Measurements from ENCODE around the gene RIC8A. TPM values are rescaled to one million over a fixed set of nuclear protein-coding genes. Genes with fewer than 3 reads are reported as not detected.

RIC8A gene
- total and polyA plus RNA-seq, 9 of the 15 experiments (the other 6 are each of a cell fraction or from before 2014, with no cell fraction given): 10.7 to 108 (median 72.1) TPM

GRCh38 chr11:220641-221215 lies 13.2 kb downstream of the RIC8A start (continued):
- TF ChIP-seq GABPB1 (CRISPR knock-in tag; IDR thresholded peaks at IDR 0.05) (0 out of 2 replicates have a peak, but pooled peaks have one; percentile 38), CREB3 (tag; conservative IDR thresholded peaks at IDR 0.05; ENCODE audit: low read depth) (peak; percentile 86), CXXC5 (CRISPR knock-in tag; IDR thresholded peaks at IDR 0.05) (peak; percentile 90), SMAD1 (IDR thresholded peaks at IDR 0.05; ENCODE audit: low read depth, low read length, partially characterized antibody) (peak; percentile 46), NCOR1 (IDR thresholded peaks at IDR 0.05) (peak; percentile 70), CBFA2T2 (conservative IDR thresholded peaks at IDR 0.05) (peak; percentile 88), MTA3 (IDR thresholded peaks at IDR 0.05; ENCODE audit: borderline replicate concordance) (peak; percentile 95), ETV1 (tag; conservative IDR thresholded peaks at IDR 0.05; ENCODE audit: low read depth) (peak; percentile 79), NFE2 (IDR thresholded peaks at IDR 0.05; ENCODE audit: low read depth) (0 out of 2 replicates have a peak, but pooled peaks have one; percentile 28), STAT5A (IDR thresholded peaks at IDR 0.05; ENCODE audit: borderline replicate concordance, low read length) (peak; percentile 89), CCNT2 (IDR thresholded peaks at IDR 0.05; ENCODE audit: borderline replicate concordance, extremely low read depth, insufficient read length, low read depth, low read length) (peak; percentile 62), ZNF311 (CRISPR knock-in tag; IDR thresholded peaks at IDR 0.05) (0 out of 2 replicates have a peak, but pooled peaks have one; percentile 12), MTA2 (IDR thresholded peaks at IDR 0.05; ENCODE audit: low read depth) (peak; percentile 72), ELF1 (tag; IDR thresholded peaks at IDR 0.05) (peak; percentile 58; the same call in 1 of the 2 replicates), JUND (IDR thresholded peaks at IDR 0.05; ENCODE audit: borderline replicate concordance, low read depth, low read length) (peak; percentile 59; the same call in 1 of the 2 replicates), JUND (tag; IDR thresholded peaks at IDR 0.05; ENCODE audit: borderline replicate concordance, low read depth, low read length) (peak; percentile 89; the same call in 2 of the 3 replicates), ZNF232 (CRISPR knock-in tag; IDR thresholded peaks at IDR 0.05) (peak; percentile 24; the same call in 1 of the 2 replicates), POLR2AphosphoS5 (IDR thresholded peaks at IDR 0.05; ENCODE audit: control insufficient read depth, insufficient read depth, low read depth, low read length) (peak; percentile 84), ZKSCAN8 (CRISPR knock-in tag; IDR thresholded peaks at IDR 0.05) (peak; percentile 98), TRIM24 (IDR thresholded peaks at IDR 0.05) (peak; percentile 94 to 97), LCOR (CRISPR knock-in tag; IDR thresholded peaks at IDR 0.05) (peak; percentile 72; the same call in 1 of the 2 replicates)
- TF ChIP-seq, protein P1, sequence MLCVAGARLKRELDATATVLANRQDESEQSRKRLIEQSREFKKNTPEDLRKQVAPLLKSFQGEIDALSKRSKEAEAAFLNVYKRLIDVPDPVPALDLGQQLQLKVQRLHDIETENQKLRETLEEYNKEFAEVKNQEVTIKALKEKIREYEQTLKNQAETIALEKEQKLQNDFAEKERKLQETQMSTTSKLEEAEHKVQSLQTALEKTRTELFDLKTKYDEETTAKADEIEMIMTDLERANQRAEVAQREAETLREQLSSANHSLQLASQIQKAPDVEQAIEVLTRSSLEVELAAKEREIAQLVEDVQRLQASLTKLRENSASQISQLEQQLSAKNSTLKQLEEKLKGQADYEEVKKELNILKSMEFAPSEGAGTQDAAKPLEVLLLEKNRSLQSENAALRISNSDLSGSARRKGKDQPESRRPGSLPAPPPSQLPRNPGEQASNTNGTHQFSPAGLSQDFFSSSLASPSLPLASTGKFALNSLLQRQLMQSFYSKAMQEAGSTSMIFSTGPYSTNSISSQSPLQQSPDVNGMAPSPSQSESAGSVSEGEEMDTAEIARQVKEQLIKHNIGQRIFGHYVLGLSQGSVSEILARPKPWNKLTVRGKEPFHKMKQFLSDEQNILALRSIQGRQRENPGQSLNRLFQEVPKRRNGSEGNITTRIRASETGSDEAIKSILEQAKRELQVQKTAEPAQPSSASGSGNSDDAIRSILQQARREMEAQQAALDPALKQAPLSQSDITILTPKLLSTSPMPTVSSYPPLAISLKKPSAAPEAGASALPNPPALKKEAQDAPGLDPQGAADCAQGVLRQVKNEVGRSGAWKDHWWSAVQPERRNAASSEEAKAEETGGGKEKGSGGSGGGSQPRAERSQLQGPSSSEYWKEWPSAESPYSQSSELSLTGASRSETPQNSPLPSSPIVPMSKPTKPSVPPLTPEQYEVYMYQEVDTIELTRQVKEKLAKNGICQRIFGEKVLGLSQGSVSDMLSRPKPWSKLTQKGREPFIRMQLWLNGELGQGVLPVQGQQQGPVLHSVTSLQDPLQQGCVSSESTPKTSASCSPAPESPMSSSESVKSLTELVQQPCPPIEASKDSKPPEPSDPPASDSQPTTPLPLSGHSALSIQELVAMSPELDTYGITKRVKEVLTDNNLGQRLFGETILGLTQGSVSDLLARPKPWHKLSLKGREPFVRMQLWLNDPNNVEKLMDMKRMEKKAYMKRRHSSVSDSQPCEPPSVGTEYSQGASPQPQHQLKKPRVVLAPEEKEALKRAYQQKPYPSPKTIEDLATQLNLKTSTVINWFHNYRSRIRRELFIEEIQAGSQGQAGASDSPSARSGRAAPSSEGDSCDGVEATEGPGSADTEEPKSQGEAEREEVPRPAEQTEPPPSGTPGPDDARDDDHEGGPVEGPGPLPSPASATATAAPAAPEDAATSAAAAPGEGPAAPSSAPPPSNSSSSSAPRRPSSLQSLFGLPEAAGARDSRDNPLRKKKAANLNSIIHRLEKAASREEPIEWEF (CRISPR knock-in tag; IDR thresholded peaks at IDR 0.05): peak; percentile 90
